Panc1 (cell line): ENCODE results near the gene SLC1A3.

Experiments used
- CTCF ChIP-seq: fragments of 450-650 bp; IDR thresholded peaks from 2 replicates; pipeline ENCODE4 v1.5.1; 2017; ENCODE audit warnings: mild to moderate bottlenecking
- POLR2AphosphoS5 ChIP-seq: IDR thresholded peaks from 2 replicates; pipeline ENCODE4 v1.6.1; 2012; ENCODE audit warnings: mild to moderate bottlenecking, low read depth, low read length, moderate library complexity
- REST ChIP-seq, 2 experiments: IDR thresholded peaks; 2 replicates each; pipeline ENCODE4 v1.6.1; 2011 to 2012; ENCODE audit warnings: low read depth in 2 of 2, control low read depth in 1 of 2, low read length in 1 of 2, mild to moderate bottlenecking in 1 of 2, moderate library complexity in 1 of 2; ENCODE audit not compliant: insufficient read depth in 1 of 2

GRCh38 chr5:36635721-36636390 lies 29.4 kb downstream of the SLC1A3 start:
- TF ChIP-seq CTCF (no peak), POLR2AphosphoS5 (no peak), REST (IDR thresholded peaks at IDR 0.05; ENCODE audit: insufficient read depth in 1 of 2, low read depth in 2 of 2, low read length in 1 of 2) (no peak)
